SK-N-MC (cell line): ENCODE measurements around the gene CRKL.
"Not testable (repeated sequence)": the region's sequence is repeated elsewhere in the genome, so short reads cannot be mapped to it uniquely, and the experiment has no call there.

Experiments used
- EZH2 ChIP-seq: fragments of 200-600 bp; sonication (generic); IDR thresholded peaks from one replicate; pipeline ENCODE4 v1.6.1; 2017; ENCODE audit warnings: antibody characterized with exemption
- FOXP2 ChIP-seq: optimal IDR thresholded peaks from 2 replicates; pipeline ENCODE3; 2011; ENCODE audit warnings: mild to moderate bottlenecking, moderate library complexity; ENCODE audit not compliant: insufficient read depth; ENCODE audit errors: extremely low read length, control extremely low read depth
- POLR2AphosphoS5 ChIP-seq: IDR thresholded peaks from 2 replicates; pipeline ENCODE4 v1.6.1; 2012; ENCODE audit warnings: mild to moderate bottlenecking, low read depth, low read length, borderline replicate concordance

- TF ChIP-seq FOXP2, EZH2, POLR2AphosphoS5: not testable (repeated sequence)
Observed at GRCh38 chr22:20972014-20972694, 54.9 kb downstream of the CRKL start.
